Measurements from ENCODE around the gene CARD16. TPM values are rescaled to one million over a fixed set of nuclear protein-coding genes. Genes with fewer than 3 reads are reported as not detected.
"Not testable (repeated sequence)": the region's sequence is repeated elsewhere in the genome, so short reads cannot be mapped to it uniquely, and the experiment has no call there.

CARD16 gene
- total RNA-seq = 10 to 100 TPM in 1 of 2 donors, 1 to 10 TPM in 1; 7.3 to 13.2 TPM
- long read RNA-seq, donor 1, partial matches to known transcripts = 0 of 1 reads
- long read RNA-seq, donor 1, other reads (novel, unspliced or antisense) = 0 of 1 reads
- long read RNA-seq, donor 2 = 0 reads

DNA sequence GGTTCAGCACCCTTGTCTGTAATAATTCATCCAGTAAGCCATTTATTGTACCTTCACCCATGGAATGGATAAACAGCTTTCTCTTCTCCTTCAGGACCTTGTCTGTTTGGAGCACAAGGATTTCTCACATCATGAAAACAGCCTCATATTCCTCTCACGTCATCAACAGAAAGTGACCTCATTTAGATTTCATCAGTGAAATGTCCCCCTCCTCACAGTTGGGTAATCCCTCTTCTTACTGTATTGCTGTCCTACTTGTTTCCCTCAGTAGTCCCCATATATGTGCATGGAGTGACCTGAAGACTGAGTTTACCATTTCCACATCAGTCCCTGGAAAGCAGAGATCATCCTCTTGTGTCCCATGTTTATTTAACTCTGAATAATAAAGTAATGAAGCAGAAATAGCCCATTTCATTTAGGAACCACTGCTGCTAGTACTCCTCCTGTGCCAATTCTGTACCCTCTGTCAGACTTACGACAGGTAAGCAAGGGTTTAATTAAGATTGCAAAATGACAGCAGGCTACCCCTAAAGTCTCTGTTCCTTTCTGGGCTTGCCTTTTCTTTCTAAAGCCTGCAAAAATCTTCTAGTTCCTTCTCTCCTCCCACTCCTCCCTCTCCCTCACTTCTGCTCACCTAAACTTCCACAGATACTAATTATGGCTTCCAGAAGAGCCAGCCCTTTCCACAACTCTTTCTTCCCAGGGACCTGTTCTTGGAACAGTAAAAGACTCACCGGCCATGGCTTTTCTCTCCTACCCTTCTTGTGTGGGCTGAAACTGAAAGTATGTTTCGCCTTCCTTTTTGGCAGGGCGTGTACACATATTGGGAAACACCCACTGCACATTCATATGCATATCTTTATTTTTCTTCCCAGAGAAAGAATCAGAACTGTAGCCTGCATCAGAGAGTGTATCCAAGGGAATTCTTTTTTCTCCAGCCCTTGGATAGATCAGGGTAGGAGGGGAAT lies at the start of gene CARD16:
Gene CARD16, minus strand, starts transcription at position 779 of the 968 bp plus-strand sequence. Its CDS starts 38 bp downstream, at position 741.
- DNase-seq (ENCODE audit: low spot score); intact Hi-C loops (cut with DNase I): not testable (repeated sequence)

DNA sequence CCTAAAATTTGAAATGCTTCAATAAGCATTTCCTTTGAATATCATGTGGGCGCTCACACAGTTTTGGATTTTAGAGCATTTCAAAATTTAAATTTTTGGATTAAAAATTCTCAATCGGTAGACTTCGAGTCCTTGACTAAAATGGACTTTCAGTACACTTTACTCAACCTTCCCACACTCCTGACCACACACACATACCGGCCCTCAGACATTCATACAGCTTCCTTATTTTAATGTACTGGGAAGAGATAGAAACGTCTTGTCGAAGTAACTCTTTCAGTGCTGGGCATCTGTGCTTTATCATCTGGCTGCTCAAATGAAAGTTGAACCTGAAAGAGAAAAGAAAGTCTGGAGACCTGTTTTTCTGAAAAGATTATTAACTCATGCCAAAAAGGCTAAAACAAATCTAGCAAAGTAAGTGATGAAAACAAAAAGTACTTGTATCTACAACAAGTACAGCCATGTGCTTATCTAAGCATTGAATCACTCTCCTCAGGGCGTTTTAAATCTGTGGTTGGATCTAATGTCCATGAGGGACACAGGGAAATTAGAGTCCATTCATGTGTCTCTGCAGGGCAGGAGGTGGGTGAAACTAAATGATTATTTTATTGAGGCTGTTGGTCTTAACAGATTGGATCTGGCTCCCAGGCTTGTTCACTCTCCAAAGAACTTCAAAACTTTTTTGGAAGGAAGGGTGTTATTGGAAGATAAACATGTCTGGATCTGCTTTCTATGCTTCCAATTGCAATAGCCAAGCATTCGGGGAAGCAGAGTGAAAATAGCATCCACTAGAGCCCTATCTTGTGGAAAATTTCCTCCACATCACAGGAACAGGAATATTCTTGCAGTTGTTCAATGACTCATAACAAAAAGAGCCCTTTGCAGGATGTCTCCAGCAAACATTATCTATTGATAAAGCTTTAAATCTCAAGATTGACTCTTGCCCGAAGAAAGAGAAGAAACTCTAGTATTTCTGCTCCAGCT lies 47.4 kb upstream of the CARD16 start:
- intact Hi-C loops (cut with DNase I) = no loop called here
- DNase-seq (ENCODE audit: low spot score) = no peak

DNA sequence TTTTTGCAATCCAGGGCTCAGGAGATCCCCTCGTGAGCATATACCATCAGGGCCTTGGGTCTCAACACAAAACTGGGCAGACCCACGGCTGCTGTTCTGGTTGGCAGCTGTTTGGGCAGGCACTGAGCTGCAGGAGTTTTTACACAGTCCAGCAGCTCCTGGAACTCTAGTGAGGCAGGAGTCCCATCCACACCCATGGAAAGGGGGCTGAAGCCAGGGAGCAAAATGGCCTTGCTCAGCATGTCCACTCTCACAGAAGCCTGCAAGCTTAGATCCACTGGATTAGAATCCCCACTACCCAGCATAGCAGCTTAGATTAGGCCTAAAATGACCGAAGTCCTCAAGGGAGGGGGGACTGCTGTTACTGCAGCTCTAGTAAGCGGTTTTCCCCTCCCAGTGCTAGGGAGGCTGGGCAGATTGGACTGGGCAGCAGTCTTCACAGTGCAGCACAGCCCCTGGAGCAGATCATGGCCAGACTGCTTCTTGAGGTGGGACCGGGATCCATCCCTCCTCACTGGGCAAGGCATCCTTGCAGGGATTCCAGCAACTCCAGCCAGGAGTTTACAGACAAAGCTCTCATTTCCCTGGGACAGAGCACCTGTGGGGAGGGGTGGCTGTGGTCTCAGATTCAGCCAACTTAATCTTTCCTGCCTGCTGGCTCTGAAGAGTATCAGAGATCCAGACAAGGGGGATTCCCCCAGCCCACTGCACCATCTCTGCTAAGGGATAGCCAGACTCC lies 36.4 kb upstream of the CARD16 start:
- no peak for DNase-seq (ENCODE audit: low spot score)
- intact Hi-C loops (cut with DNase I) = no loop called here

DNA sequence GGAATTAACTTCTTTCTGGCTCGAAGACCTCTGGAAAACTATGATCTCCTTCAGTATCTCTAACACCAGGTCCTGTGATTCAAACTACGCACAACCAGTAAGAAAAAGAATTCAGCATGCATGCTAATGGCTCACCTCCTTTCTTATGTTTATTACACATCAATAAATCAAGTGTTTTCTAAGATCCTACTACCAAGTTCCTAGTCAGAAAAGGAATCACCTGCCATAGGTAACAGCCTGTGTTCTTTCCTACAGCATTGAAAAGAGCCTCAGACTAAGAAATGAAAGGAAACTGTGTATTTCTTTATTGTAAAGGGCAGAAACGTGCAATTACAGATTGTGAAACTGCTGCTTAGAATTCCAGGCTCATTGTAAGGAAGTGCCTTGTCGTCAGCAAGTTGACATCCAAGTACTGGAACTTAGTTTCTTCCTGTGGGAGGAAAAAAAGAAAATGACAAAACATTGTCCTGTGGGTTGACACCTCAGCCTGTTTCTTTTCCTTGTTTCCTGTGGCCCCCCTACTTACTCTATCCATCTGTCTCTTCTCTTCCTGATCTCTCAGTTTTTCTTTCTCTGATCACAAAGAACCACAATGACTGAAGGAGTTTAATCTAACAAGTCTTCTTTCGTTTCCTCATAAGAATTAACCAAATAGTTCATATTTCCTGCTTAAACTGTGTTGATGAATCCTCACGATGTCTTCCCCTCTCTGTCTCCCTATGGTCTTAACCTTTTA lies 35.2 kb upstream of the CARD16 start:
- intact Hi-C loops (cut with DNase I); DNase-seq (ENCODE audit: low spot score): not testable (repeated sequence)

DNA sequence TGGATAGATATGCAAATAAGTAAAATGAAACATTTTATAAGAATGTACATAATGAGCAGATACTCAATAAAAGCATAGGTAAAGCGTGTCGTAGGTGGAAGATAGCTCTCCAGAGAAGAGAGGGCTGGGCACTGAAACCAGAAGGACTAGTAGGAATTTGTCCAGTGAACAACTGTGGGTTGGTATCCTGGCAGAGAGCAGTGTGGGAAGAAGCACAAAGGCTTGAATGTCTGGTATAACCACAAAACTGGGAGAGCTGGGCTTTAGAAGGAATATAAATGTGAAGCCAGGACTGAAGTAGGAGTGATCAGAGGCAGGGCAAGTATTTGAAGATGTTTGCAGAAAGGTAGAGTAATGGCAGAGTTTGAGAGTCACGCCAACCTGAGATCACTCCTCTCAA lies 33.1 kb upstream of the CARD16 start:
- intact Hi-C loops (cut with DNase I) = no loop called here
- DNase-seq (ENCODE audit: low spot score) = no peak

DNA sequence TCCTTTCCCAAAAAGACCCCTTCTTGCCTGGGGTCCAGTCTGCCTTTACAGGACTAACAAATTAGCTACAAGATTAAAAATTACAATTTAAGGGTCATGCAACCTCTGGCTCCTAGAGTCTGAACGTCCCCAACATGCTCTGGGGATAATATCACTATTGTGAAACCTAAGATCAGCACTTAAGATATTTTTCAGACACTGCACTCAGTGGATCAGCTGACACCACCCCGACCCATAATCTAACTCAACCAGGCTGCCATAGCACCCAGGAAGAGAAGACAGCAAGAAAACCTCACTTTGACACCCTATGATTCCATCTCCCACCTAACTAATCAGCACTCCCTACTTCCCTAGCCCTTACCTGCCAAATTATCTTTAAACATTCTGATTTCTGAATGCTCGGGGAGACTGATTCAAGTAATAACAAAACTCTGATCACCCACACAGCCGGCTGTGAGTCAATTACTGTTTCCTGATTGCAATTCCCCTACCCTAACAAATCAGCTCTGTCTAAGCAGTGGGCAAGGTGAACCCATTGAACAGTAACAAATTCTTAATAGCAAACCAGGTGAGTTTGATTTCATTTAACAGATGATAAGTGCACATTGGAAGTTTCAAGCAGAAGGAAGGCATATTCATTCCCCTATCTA lies 32.1 kb upstream of the CARD16 start:
- intact Hi-C loops (cut with DNase I); DNase-seq (ENCODE audit: low spot score): not testable (repeated sequence)

DNA sequence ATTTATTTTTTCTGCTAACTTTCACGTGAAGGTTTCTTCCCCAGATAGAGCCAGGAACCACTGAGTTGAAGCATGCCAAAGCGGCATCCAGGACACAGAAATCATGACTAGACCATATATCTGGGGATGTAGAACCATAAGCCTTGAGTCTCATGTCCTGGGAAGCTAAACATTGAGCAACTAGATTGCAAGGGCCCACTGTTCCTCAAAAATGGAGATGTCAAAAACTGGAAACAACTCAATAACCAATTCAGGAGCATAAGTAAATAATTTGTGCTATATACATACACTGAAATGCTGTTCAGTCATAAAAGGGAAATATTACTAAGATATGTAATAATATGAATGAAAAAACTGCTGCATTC lies 29.0 kb upstream of the CARD16 start:
- DNase-seq (ENCODE audit: low spot score) = no peak
- intact Hi-C loops (cut with DNase I) = no loop called here

DNA sequence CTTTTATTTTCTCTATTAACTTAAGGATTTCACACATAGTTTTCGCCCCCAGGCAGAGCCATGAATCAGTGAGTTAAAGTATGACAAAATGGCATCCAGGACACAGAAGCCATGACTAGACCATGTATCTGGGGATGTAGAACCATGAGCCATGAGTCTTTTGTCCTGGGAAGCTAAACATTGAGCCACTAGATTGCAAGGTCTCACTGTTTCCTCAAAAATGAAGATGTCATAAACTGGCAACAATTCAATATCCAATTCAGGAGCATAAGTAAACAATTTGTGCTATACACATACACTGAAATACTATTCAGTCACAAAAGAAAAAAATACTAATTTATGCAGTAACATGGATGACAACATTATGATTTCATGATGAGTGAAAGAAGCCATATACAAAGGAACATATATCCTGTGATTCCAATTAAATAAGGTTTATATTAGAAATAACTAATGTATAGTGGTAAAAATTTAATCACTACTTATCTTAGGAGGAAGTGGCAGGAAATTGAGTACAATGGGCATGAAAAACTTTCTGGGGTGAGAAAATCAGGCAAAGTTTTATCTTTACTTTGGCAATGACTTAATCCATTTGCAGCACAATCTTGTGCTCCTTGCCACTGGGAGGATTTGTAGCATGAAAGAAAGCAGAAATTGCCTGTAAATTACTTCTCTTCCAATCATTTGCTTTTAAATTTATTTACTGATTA lies 28.5 kb upstream of the CARD16 start:
- no peak for DNase-seq (ENCODE audit: low spot score)
- intact Hi-C loops (cut with DNase I) = no loop called here

DNA sequence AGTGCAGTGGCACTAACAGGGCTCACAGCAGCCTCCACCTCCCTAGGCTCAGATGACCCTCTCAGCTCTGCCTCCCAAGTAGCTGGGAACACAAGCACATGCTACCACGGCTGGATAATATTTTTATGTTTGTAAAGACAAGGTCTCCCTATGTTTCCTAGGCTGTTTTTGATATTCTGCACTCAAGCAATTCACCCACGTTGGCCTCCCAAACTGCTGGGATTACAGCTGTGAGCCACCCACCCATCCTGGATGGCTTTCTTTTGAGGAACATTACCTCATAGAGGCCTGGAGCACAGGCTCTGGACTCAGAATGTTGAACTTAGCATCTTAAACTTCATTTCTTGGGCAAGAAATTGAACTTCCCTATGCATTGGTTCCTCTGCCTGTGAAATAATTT lies 26.9 kb upstream of the CARD16 start:
- intact Hi-C loops (cut with DNase I); DNase-seq (ENCODE audit: low spot score): not testable (repeated sequence)

DNA sequence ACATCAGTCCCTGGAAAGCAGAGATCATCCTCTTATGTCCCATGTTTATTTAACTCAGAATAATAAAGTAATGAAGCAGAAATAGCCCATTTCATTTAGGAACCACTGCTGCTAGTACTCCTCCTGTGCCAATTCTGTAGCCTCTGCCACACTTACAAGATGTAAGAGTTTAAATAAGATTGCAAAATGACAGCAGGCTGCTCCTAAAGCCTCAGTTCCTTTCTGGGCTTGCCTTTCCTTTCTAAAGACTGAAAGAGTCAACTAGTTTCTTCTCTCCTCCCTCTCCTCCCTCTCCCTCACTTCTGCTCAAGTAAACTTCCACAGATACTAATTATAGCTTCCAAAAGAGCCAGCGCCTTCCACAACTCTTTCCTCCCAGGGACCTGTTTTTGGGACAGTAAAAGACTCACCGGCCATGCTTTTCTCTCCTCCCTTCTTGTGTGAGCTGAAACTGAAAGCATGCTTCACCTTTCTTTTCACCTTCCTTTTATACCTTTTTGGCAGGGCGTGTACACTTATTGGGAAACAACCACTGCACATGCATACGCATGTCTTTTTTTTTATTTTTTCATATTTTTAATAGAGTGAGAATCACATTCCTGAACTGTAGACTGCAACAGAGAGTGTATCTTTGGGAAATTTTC lies 26.1 kb upstream of the CARD16 start:
- intact Hi-C loops (cut with DNase I) = no loop called here
- no peak for DNase-seq (ENCODE audit: low spot score)

DNA sequence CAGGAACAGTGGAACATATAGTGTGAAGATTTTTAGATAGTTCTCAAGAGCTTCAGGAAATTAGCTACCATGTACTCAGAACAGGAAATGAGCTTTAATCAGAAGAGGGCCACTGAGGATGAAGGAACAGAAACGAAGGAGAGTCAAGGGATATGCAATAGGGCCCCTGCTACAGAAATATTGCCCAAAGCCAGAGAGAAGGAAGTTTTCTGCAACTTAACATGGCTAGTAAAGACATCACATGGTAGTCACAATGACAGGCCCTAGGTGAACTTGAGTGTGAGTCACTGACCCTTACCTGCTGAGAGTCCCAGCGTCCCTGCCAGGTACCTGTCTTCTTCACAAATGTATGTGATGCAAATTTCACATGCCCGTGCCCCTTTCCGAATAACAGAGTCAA lies 25.2 kb upstream of the CARD16 start:
- no peak for DNase-seq (ENCODE audit: low spot score)
- intact Hi-C loops (cut with DNase I) = no loop called here

DNA sequence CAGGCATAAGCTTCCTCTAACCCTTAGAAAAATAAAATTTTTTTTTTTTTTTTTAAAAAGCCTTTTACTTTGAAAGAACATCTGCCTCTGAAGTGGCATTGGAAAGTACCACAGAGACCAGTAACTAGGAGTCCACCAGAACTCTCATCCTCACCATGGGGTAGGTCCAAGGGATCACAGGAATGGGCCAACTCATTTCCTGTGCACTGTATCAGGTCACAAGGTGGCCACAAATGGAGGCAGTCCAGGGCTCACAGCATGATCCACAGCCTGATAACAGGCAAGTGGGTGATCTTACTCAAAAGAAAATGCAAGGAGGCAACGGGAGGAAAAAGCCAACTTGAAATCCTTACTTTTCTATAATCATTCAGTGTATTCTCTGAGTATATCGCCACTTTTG lies 24.6 kb upstream of the CARD16 start:
- intact Hi-C loops (cut with DNase I) = not testable (repeated sequence)

DNA sequence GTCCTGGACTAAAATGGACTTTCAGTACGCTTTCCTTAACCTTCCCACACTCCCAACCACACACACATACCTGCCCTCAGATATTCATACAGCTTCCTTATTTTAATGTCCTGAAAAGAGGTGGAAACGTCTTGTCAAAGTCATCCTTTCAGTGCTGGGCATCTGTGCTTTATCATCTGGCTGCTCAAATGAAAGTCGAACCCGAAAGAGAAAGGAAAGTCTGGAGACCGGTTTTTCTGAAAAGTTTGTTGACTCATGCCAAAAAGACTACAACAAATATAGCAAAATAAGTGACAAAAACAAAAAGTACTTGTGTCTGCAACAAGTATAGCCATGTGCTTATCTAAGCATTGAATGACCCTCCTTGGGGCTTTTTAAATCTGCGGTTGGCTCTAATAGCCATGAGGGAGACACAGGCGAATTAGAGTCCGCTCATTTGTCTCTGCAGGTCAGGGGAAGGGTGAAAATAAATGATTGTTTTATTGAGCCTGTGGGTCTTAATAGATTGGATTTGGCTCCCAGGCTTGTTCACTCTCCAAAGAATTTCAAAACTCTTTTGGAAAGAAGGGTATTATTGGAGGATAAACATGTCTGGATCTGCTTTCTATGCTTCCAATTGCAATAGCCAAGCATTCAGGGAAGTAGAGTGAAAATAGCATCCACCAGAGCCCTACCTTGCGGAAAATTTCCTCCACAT lies 18.3 kb upstream of the CARD16 start:
- intact Hi-C loops (cut with DNase I); DNase-seq (ENCODE audit: low spot score): not testable (repeated sequence)

More for the DNA sequence above, 24.6 kb upstream of the CARD16 start:
- DNase-seq (ENCODE audit: low spot score) = not testable (repeated sequence)

DNA sequence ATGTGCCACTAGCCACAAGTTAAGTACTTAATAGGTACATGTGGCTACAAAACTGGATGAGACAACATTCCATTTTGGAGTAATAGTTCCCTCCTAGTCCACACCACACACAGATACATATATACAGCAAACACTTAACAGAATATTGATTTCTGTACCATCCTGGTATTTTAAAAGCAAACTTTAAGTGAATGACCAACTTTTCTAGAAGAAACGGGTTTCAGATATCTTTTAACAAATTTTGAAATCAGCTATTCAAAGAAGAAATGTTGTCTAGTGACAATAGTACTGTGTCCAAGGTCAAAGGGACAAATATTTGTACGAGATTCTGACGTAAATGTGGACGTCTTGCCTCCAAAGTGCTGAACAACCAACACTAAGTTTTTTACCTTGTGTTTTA lies 12.3 kb upstream of the CARD16 start:
- intact Hi-C loops (cut with DNase I) = no loop called here
- DNase-seq (ENCODE audit: low spot score) = no peak

DNA sequence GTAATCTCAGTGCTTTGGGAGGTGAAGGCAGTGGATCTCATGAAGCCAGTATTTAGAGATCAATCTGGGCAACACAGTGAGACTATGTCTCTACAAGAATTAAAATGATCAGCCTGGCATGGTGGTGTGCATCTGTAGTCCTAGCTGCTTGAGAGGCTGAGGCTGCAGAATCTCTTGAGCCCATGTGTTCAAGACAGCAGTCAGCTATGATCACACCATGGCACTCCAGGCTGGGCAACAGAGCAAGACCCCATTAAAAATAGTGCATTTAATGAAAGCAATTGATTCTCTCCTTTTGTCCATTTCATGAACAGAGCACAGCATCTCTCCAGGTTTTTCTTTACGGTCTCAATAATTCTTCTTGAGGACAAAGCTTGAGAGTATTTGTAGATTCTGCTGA lies 11.3 kb upstream of the CARD16 start:
- no peak for DNase-seq (ENCODE audit: low spot score)
- intact Hi-C loops (cut with DNase I) = no loop called here

Measured in posterior vena cava (tissue), 2 donors.